ENCODE results near the gene GPBP1. TPM values are rescaled to one million over a fixed set of nuclear protein-coding genes. Genes with fewer than 3 reads are reported as not detected.

Gene GPBP1
- total and polyA plus RNA-seq, 2 donors (not counting 1 experiment from before 2014, with no cell fraction given) = 50.4 to 82.1 TPM

GRCh38 chr5:57215629-57216195, 41.9 kb downstream of the GPBP1 start:
- Histone ChIP-seq H3K36me3 (ENCODE audit: control insufficient read depth, insufficient read depth, low read length) (no peaks in the 10 kb centered on the region), H3K4me1 (ENCODE audit: control insufficient read depth, extremely low read depth, insufficient read depth, low read length) (peaks cover 8% of the 10 kb centered on the region), H4K20me1 (ENCODE audit: control insufficient read depth, extremely low read depth, insufficient read depth, low read length) (no peaks in the 10 kb centered on the region), H3K27ac (ENCODE audit: insufficient read depth, low read length) (peak overlapping the region; percentile 4), H3K79me2 (ENCODE audit: control insufficient read depth, insufficient read depth, low read length) (peaks cover 71% of the 10 kb centered on the region), H3K9me3 (ENCODE audit: control insufficient read depth, insufficient read depth, low read depth, low read length) (no peaks in the 10 kb centered on the region), H3K4me3 (replicated peaks in 1 of 4; ENCODE audit: control extremely low read depth in 1 of 4, insufficient read depth in 1 of 4, low read depth in 3 of 4, low read length in 4 of 4) (no peak overlapping the region), H3K4me2 (ENCODE audit: extremely low read depth, insufficient read depth, low read length) (no peak overlapping the region), H3K9ac (ENCODE audit: insufficient read depth, low read length) (no peak overlapping the region), H3K27me3 (ENCODE audit: control insufficient read depth, insufficient read depth, low read length) (no peaks in the 10 kb centered on the region), H2AFZ (ENCODE audit: low read length) (no peak overlapping the region)
- DNase-seq (ENCODE audit: low read depth in 2 of 2) = peak in 1 of 2 donors; percentile 37
- TF ChIP-seq CTCF (conservative IDR thresholded peaks at IDR 0.05 in 1 of 2, IDR thresholded peaks at IDR 0.05 in 1 of 2; ENCODE audit: low read depth in 1 of 2, low read length in 2 of 2) (no peak), EZH2 (IDR thresholded peaks at IDR 0.05; ENCODE audit: low read length, missing control alignments) (no peak)

- Histone ChIP-seq H3K9me3 (ENCODE audit: control insufficient read depth, insufficient read depth, low read depth, low read length) (no peaks in the 10 kb centered on the region), H3K4me3 (replicated peaks in 1 of 4; ENCODE audit: control extremely low read depth in 1 of 4, insufficient read depth in 1 of 4, low read depth in 3 of 4, low read length in 4 of 4) (no peak overlapping the region), H3K9ac (ENCODE audit: insufficient read depth, low read length) (no peak overlapping the region), H3K36me3 (ENCODE audit: control insufficient read depth, insufficient read depth, low read length) (no peaks in the 10 kb centered on the region), H4K20me1 (ENCODE audit: control insufficient read depth, extremely low read depth, insufficient read depth, low read length) (no peaks in the 10 kb centered on the region), H3K4me2 (ENCODE audit: extremely low read depth, insufficient read depth, low read length) (peak overlapping the region; percentile 18), H2AFZ (ENCODE audit: low read length) (no peak overlapping the region), H3K27me3 (ENCODE audit: control insufficient read depth, insufficient read depth, low read length) (no peaks in the 10 kb centered on the region), H3K4me1 (ENCODE audit: control insufficient read depth, extremely low read depth, insufficient read depth, low read length) (peaks cover 8% of the 10 kb centered on the region), H3K79me2 (ENCODE audit: control insufficient read depth, insufficient read depth, low read length) (peaks cover 67% of the 10 kb centered on the region), H3K27ac (ENCODE audit: insufficient read depth, low read length) (no peak overlapping the region)
- TF ChIP-seq CTCF (conservative IDR thresholded peaks at IDR 0.05 in 1 of 2, IDR thresholded peaks at IDR 0.05 in 1 of 2; ENCODE audit: low read depth in 1 of 2, low read length in 2 of 2) = no peak
- TF ChIP-seq EZH2 (IDR thresholded peaks at IDR 0.05; ENCODE audit: low read length, missing control alignments) = no peak
- DNase-seq (ENCODE audit: low read depth in 2 of 2) = peak; percentile 71 to 75
Measured at GRCh38 chr5:57216714-57217113, 42.9 kb downstream of the GPBP1 start.

GRCh38 chr5:57219386-57219785, 45.5 kb downstream of the GPBP1 start:
- no peak for DNase-seq (ENCODE audit: low read depth in 2 of 2)
- Histone ChIP-seq H3K4me1 (ENCODE audit: control insufficient read depth, extremely low read depth, insufficient read depth, low read length) (peaks cover 8% of the 10 kb centered on the region), H3K4me3 (replicated peaks in 1 of 4; ENCODE audit: control extremely low read depth in 1 of 4, insufficient read depth in 1 of 4, low read depth in 3 of 4, low read length in 4 of 4) (no peak overlapping the region), H3K36me3 (ENCODE audit: control insufficient read depth, insufficient read depth, low read length) (no peaks in the 10 kb centered on the region), H3K27me3 (ENCODE audit: control insufficient read depth, insufficient read depth, low read length) (no peaks in the 10 kb centered on the region), H3K79me2 (ENCODE audit: control insufficient read depth, insufficient read depth, low read length) (peaks cover 62% of the 10 kb centered on the region), H3K27ac (ENCODE audit: insufficient read depth, low read length) (no peak overlapping the region), H3K4me2 (ENCODE audit: extremely low read depth, insufficient read depth, low read length) (no peak overlapping the region), H4K20me1 (ENCODE audit: control insufficient read depth, extremely low read depth, insufficient read depth, low read length) (no peaks in the 10 kb centered on the region), H3K9ac (ENCODE audit: insufficient read depth, low read length) (no peak overlapping the region), H3K9me3 (ENCODE audit: control insufficient read depth, insufficient read depth, low read depth, low read length) (no peaks in the 10 kb centered on the region), H2AFZ (ENCODE audit: low read length) (no peak overlapping the region)
- no peak for TF ChIP-seq EZH2 (IDR thresholded peaks at IDR 0.05; ENCODE audit: low read length, missing control alignments)
- no peak for TF ChIP-seq CTCF (conservative IDR thresholded peaks at IDR 0.05 in 1 of 2, IDR thresholded peaks at IDR 0.05 in 1 of 2; ENCODE audit: low read depth in 1 of 2, low read length in 2 of 2)
